Liver (tissue), 3 donors: ENCODE data around the gene SNTN.

Experiments
- CTCF ChIP-seq: fragments of 150-350 bp; IDR thresholded peaks from 2 replicates; pipeline ENCODE4 v1.5.1; 2017; ENCODE audit warnings: improper control_type of control experiment, low read depth, low read length; ENCODE audit not compliant: missing input control
- FOXA1 ChIP-seq: IDR thresholded peaks from 2 replicates; pipeline ENCODE4 v1.6.1; 2016; ENCODE audit warnings: antibody characterized with exemption
- MAX ChIP-seq: IDR thresholded peaks from 2 replicates; pipeline ENCODE4 v1.6.1; 2016; ENCODE audit warnings: antibody characterized with exemption
- RAD21 ChIP-seq, 2 donors: IDR thresholded peaks; 2 replicates each; pipeline ENCODE4 v1.6.1; 2016; ENCODE audit warnings: antibody characterized with exemption in 2 of 2, mild to moderate bottlenecking in 2 of 2
- TAF1 ChIP-seq: conservative IDR thresholded peaks from 2 replicates; pipeline ENCODE4 v1.6.1; 2016; ENCODE audit warnings: antibody characterized with exemption, mild to moderate bottlenecking
- donor health status: healthy.
- donor health status: healthy.

- TF ChIP-seq CTCF (no peak), MAX (no peak), FOXA1 (no peak), RAD21 (IDR thresholded peaks at IDR 0.05) (no peak), TAF1 (no peak)
Observed at GRCh38 chr3:63707731-63708130, 55.3 kb downstream of the SNTN start.
